HG02885 (cell line): ENCODE results near the gene DENND1A.

Experiments
- ATAC-seq: cut with Tn5 transposase; IDR thresholded peaks from one replicate; pipeline ENCODE4 v1.9.1; 2021; ENCODE audit warnings: mild to moderate bottlenecking; ENCODE audit not compliant: unreplicated experiment, poor library complexity

Gene DENND1A

DNA sequence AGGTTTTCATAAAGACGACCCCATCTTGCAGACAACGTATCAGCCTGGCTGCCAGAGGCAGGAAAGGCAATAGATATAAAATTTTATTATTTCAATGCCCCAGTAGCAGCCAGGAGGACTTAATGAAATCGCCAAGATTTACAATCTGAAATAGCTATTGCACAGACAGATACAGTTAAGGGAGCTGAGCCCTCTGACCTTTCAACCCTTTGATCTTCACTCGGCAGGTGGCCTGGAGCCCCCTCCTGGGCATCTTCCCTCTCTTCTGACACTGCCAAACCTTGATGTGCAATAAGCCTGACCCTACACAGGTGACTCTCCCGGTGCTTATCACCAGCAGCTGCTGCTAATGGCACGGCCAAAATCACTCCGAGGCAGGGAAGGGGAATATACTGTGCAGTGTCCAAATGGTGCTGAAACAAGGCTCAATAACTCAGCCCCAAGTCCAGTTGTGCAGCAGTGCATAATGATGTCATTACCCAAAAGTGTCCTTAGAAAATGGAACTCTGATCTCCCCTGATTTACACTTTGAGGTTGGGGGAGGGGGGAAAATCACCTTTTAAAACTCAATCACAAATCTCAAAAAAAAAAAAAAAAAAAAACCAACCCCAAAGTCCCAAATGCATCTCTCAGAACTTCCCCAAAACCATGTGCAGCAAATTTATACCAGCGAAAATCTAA, 331.9 kb downstream of the DENND1A start:
- ATAC-seq, result no peak

DNA sequence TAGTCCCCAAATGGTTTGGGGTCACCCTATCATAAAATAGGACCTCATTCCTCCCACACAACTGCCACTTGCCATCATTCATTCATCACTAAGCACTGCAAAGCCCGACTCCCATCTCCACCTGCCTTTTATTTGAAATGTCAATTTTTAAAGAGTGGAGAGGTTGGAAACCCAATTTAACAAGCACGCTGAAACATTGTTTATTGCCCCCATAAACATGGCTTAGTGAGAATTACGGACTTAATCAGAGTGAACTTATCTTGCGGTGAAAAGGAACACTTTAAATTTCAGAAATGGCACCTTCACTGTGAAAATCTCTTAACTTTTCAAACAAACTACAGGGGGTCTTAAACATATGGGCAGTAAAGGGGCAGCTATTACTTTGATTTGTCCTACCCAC, 332.9 kb downstream of the DENND1A start:
- ATAC-seq, result no peak

DNA sequence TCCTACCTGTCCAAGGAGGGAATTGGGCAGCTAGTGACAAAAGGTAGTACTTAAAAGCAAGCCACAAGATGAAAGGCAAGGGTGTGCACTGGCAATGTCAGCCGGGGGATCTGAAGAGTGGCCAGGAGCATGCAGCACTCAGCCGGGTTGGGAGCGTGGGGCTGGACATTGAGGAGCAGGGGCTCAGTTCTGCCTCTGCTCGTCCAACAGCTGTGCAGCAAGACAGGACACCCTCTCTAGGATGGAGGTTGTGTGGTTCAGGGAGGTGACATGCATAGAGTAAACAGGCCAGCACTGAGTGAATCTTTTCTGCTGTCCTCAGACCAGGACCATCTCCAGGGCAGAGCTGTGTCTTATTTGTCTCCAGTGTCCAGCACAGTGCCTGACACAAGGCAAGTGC, 338.6 kb downstream of the DENND1A start:
- no peak for ATAC-seq

DNA sequence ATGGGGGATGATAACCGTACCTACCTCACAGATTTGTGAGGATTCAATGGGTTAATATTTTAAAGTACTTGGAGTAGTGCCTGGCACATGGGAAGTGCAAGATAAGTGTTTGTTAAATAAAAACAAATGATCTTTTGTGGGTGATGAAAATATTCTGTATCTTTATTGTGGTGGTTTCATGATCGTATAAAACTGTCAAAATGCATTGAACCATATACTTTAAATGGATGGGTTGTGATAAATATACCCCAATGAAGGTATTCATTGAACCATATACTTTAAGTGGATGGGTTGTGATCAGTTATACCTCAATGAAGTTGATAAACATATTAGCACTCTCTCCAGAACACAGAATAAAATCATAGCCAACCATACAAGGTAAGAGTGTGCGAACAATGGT, 339.4 kb downstream of the DENND1A start:
- ATAC-seq, result no peak

DNA sequence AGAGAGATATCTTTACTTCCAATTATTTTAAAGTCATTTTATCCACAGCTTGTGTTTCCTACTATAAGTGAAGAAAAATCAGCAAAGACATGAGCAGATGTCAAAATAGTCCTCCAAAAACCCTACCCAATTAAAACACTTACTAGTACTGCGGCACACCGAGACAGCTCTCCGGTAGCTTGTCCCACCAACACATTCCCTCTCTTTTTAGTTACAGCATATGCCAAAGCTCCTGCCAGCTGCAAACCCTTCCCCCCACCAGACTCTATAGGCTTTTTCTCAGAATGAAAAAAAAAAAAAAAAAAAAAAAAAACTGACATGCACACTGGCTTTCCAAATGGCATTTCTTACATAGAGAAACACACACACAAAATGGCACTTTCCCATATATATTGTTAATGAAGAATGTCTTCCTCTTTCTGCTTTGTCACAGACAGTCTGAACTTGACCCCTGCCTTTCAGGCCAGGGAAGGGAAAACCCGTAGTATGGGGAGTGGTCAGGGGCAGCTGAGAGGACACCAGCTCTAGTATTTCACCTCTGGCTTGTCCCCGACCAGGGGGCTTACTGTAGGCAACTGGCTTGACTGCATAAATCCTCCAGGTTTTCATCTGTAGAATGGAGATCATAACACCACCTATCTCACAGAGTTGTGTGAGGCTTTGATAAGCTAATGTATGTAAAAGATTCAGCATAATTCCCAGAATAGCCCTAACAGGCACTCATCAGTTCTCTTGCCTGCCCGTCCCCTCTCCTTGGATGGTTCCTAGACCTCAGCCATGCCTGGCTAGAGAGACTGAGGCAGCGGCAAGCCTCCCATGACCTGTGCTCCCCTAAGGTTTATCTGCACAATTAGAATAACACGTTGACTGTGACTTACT, 340.3 kb downstream of the DENND1A start:
- ATAC-seq, result no peak

DNA sequence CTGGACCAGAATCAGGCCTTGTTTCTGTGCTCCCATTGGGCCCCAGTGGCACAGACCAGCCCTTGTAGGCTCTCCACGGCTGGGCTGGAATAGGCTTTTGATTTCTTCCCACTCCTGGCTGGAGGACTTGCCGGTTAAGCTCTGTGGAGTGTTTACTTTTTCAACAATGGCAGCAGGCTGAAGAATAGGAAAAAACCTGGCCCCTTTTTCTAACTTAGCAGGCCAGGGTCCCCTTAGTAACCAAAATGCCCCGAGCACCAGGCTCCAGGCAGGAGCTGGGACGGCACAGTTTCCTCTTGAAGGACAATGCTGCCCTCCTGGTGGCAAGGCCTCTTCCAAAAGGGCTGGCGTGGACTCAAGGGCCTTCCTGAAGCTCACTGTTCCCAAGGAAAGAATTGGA, 343.7 kb downstream of the DENND1A start:
- ATAC-seq, result no peak

DNA sequence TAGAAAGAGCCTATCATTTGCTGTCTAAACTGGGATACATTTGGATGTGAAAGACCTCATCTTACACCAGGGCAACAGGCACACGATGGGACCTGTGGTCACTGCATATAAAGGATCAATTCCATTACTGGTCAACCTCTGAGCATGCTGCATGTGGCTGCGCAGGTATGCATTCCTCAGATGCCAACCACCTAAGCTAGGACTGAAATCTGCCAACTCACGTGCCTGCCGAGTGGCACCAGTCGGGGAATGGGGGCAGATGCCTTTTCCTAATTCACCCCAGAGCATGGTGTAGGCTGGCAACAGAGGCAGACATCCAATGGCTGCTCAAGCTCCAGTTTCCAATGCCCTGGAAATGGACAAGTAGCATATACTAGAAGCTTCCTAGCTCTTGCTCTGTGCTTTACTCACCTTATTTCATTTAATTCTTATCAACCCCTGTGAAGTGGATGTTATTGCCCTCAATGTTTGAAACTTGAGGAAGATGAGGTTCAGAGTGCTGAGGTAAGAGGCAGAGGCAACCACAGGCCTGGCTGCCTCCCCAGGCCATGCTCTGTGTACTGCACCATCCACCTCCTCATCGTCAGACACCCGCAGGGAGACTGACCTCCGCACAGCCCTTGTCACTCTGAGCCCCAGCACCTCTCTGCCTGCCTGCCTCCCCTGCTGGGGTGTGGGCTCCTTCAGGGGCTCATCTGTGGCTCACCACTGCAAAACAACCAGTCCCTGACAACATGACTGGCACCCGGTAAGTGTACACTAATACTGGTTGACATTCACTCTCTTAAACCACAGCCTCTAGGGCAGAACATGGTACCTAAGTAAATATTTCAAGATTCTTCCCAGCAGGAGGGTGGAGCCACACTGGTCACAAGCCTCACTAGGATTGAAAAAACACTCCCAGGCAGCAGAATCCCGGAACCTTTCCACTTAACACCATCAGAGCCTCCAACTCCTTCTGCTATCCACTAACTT, 345.4 kb downstream of the DENND1A start:
- no peak for ATAC-seq

DNA sequence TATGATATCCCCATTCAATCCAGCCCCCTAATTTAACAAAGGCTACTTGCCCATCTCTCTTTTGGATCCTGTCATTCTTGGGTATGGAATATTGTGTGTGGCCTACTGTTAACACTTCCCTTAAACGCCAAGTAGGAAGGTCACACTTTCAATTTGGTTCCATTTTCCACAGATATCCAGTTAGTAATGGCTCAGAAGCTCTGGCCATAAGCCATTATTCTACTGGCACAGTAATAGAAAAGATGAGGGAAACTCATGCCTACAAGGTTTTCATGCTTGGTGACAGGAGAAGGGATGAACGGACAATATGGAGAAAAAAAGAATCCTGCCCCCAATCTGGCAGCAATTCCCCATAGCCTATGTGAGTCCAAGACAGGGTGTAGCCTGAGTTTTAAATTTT, 346.3 kb downstream of the DENND1A start:
- no peak for ATAC-seq

DNA sequence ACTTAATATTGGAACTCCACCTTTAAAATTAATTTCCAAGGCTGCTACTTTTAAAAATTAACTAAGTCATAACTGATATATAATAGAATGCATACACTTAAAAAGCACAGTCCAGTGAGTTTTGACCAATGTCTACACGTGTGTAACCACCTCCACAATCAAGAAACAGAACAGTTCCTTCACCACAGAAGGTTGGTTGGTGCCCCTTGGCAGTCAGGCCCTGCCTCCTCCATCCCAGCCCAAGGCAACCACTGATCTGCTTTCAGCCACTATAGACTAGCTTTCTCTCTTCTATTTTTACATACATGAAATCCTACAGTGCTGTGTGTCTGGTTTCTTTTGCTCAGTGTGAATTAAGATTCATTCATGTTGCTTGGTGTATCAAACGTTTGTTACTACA, 358.7 kb downstream of the DENND1A start:
- ATAC-seq, result no peak

DNA sequence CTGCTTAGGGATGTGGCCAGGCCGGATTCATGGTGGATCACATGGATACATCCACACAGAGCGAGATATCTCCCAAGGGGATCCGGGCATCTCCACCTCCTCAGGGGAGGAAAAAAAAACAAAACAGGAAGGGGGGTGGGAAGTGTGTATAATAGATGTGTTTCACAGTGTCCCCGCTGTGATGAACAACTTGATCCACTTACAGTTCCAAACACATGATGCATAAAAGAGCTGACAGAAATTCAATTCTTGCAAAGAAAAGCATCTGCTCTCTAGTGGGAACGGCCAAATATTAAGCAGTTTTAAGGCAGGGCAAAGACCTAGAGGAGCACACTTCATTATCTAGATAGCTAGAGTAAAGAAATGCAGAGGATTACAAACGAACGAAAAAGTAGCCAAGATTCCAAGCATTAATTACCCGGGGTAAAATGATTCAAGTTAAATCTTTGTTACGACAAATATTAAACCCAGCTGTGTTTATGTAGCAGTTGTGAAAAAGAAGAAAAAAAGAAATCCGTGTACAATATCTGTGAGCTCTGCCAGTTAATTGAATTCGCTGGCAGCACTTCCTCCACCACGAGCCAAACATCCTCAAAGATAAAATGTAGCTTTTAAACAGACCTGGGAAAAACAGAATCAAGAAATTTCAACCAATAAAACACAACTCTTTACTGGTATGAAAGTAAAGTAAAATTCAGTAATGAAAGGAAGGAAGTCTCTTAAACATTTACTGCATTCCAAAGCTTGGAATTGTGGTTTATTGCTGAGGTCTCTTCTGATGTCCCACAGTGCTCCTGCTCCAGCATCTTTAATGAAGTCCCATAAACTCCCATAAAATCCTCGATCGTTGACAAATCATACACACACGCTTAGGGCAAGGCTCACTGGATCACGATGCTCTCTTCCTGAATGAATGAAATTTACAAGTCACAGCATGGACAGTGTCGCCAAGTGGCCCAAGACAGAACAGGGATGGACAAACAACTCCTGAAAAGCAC, 360.9 kb downstream of the DENND1A start:
- no peak for ATAC-seq

DNA sequence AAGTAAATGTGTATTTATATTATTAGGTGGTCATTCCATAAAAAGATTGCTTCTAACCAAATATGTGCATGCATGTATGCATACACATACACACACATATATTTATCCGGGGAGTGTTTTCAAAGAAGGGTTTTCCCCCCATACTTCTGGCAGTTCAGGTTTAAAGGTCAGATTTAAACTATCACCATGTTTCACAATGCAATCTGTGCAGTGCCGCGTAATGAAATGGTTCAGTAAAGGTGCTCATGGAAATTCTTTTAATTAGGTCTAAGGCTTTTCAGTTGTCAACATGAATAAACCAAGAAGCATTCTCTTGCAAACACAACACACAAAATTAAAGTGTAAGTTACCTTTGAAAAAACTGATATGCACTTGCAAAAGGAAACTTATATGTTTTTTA, 362.9 kb downstream of the DENND1A start:
- ATAC-seq, result no peak

DNA sequence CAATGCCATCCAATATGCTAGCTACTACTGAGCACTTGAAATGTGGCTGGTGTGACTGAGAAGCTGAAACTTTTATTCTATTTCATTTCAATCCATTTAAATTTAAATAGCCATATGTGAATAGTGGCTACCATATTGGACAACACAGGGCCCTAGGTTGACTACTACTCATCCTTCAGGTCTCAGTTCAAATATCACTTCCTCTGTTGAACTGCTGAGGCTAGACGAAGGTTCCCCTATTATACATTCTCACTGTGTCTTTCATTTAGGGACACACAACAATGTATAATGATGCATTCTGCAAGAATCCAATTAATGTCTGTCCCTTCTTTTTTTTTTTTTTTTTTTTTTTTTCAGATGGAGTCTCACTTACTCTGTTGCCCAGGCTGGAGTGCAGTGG, 365.3 kb downstream of the DENND1A start:
- ATAC-seq, result no peak

DNA sequence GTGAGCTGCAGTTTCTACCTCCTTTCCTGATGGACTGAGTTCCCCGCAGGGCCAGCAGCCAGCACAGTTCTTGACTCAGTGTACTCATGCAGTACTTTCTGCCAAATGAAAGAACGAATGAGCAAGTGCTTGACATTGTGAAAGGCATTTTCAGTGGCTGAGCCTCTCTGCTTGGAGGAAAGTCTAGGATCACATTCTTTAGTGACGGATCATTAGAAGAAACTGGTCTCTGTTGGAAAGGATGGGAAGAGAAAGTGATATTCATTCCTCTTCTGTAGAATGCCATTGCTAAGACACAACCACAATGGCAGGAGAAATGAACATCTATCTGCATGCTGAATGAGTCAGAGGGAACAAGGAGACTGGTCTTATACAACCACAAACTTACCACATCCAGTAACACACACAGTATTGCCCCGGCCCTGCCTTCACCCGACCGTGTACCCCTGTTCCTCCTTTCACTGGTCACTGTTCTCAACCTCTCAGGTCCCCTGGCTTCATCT, 367.0 kb downstream of the DENND1A start:
- ATAC-seq, result no peak

DNA sequence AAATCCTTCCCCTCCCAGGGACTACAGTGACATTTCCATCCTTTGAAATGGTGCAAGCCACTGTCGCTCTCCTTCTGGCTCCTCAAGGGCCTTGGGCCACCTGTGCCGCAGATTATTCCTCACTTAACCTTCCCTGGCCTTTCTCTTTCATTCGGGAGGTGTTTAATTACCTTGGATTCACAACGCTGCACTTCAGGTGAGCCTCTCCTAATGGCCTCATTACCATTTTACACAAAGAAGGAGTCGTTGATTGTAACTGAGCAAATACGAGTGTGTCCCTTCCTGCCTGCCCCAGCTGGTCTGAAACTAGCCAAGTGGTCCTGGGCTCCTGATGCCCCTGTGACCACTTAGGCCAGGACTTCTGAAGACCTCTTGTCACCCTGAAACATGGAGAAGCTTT, 368.9 kb downstream of the DENND1A start:
- no peak for ATAC-seq

DNA sequence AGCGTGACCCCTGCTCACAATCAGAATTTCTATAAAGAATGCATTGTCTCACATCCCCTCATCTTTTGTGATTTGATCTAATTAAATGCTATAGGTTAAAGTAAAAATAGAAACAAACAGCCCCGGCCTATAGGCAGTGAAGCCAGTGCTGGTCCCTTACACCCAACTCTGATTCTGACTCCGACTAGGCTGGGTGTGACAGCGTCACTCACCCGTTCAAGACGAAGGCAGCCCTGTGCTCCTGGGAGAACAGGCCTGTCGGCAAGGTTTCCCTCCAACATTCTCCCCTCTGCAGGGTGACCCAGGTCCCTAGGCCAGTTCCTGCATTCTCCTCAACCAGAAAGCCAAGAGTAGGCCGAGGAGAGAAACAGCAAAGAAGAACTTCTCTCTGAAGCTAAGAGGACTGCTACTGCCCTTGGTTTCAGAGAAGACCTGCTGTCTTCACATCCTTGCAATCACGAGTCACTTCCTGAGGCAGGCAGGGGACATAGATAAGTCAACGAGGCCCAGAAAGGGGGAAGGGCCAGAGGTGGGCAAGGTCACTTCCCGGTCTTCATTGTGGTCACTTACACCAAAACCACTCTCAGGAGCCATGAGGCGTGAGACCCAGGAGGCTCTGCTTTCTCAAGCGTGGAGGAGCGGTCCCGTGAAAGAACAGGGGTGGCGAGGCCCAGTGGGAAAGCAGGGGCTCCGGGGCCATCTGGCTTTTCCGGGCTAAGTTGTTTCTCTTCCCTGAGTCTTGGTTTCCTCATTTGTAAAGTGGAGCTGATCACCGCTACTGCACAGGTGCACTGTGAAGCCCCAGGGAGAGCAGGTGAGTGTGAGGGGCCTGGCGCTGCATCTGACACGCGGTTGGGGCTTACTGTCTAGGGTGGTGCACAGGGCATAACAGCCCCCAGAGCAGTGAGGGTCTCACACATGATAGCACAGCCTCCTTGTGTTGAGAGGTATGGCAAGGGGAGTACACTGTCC, 373.2 kb downstream of the DENND1A start:
- no peak for ATAC-seq

DNA sequence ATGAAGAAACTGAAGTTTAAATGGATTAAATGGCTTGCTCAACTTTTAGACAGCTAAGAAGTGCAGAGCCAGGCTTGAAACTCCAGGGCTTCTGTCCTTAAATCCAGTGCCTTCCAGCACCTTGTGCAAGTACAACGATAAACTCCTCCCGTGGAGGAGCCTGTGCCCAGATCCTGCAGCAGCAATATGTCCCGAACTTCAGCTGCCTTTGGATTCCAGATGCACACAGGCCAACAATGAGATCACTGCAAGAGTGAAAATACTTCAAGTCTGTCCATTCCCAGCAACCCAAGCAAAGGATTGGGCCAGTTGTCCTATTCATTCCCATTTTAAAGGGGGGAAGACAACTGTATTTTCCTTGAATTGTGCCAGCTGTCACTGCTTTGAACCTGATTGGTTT, 374.3 kb downstream of the DENND1A start:
- no peak for ATAC-seq

DNA sequence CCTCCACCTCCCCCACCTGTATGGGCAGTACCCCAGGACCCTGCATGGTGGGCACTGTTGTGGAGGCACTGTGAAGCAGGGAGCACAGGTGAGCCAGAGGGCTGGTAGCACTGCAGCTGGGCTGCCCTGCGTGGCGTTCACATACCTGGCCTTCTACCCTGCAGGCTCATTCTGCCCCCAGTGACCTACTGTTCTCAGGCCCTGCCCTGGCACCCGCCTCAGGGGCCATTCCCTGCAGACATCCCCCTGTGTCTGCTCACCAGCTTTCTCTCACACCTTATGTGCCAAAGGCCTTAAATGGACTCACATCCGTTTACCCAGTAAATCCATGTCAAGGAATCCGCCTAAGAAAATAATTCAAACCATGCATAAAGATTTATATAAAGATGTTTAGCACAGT, 377.4 kb downstream of the DENND1A start:
- no peak for ATAC-seq

DNA sequence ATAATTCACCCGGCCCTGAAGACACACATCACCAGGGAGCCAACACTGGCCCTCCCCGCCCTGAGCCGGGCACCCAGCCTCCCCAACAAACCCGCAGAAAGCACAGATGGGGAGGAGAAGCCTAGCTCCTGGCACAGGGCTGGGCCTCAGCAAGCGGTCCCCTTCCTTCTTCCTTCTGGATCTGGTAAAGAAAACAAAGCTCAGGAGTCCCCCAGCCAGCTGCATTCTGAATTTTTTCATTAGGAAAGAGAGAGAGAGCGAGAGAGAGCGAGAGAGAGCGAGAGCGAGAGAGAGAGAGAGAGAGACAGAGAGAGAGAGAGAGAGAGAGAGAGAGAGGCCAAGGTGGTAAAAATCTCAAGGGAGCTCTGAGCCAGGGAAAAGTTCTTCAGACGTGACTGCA, 378.2 kb downstream of the DENND1A start:
- ATAC-seq, result no peak
